PC-9 (cell line): Measurements from ENCODE around the gene LACTB. TPM values are rescaled to one million over a fixed set of nuclear protein-coding genes. Genes with fewer than 3 reads are reported as not detected.

Experiments used
- BruUV-seq: library from RNA; stranded (reverse); fragments of 400-500 nt; replicated peaks from 2 replicates; lab custom pipeline; 2021; lab: Mats Ljungman, UMichigan
- CTCF ChIA-PET: fragments of 300-600 bp; sonication (Branson Sonifier 250); formaldehyde crosslinking; loops from one replicate; lab custom pipeline; 2022; ENCODE audit warnings: antibody characterized with exemption; lab: Charles Lee
- POLR2A ChIA-PET: fragments of 300-600 bp; sonication (Branson Sonifier 250); formaldehyde crosslinking; loops from one replicate; lab custom pipeline; 2022; ENCODE audit warnings: antibody characterized with exemption; ENCODE audit not compliant: unreplicated experiment; lab: Charles Lee
- DNase-seq, 2 experiments: peaks; one replicate each; pipeline versions ENCODE4 v3.0.0 to v3.0.0-alpha.2; 2015 to 2022; ENCODE audit warnings: mixed read lengths in 1 of 2
- H2AFZ ChIP-seq: fragments of 200-600 bp; sonication (generic); 2 replicates; pipeline ENCODE4 v1.8.1; 2017; ENCODE audit warnings: antibody characterized with exemption
- H3F3A ChIP-seq: fragments of 200-600 bp; sonication (generic); 2 replicates; pipeline ENCODE4 v1.8.1; 2017; ENCODE audit warnings: antibody characterized with exemption, mild to moderate bottlenecking, low read depth; ENCODE audit not compliant: insufficient read depth
- H3K27ac ChIP-seq: fragments of 200-600 bp; sonication (generic); 2 replicates; pipeline ENCODE4 v1.6.1; 2016; ENCODE audit warnings: mixed run types
- H3K27me3 ChIP-seq: fragments of 200-600 bp; sonication (generic); 2 replicates; pipeline ENCODE4 v1.6.1; 2016; ENCODE audit warnings: low read depth, mixed run types; ENCODE audit not compliant: insufficient read depth
- H3K36me3 ChIP-seq: fragments of 200-600 bp; sonication (generic); 2 replicates; pipeline ENCODE4 v1.6.1; 2016; ENCODE audit warnings: low read depth, mixed run types
- H3K4me1 ChIP-seq: fragments of 200-600 bp; sonication (generic); replicated peaks from 2 replicates; pipeline ENCODE4 v1.6.1; 2016; ENCODE audit warnings: mixed run types; ENCODE audit not compliant: insufficient read depth
- H3K4me2 ChIP-seq: fragments of 200-600 bp; sonication (generic); 2 replicates; pipeline ENCODE4 v1.6.1; 2017; ENCODE audit warnings: mixed run types
- H3K4me3 ChIP-seq: fragments of 200-600 bp; sonication (generic); 2 replicates; pipeline ENCODE4 v1.6.1; 2016; ENCODE audit warnings: mixed run types
- H3K79me2 ChIP-seq: fragments of 200-600 bp; sonication (generic); 2 replicates; pipeline ENCODE4 v1.6.1; 2017; ENCODE audit warnings: low read depth, mixed run types
- H3K9me2 ChIP-seq: fragments of 200-600 bp; sonication (generic); 2 replicates; pipeline ENCODE4 v1.8.1; 2017; ENCODE audit warnings: mild to moderate bottlenecking; ENCODE audit not compliant: insufficient read depth
- H3K9me3 ChIP-seq: fragments of 200-600 bp; sonication (generic); 2 replicates; pipeline ENCODE4 v1.8.1; 2016; ENCODE audit warnings: low read depth; ENCODE audit not compliant: insufficient read depth
- H4K20me1 ChIP-seq: fragments of 200-600 bp; sonication (generic); 2 replicates; pipeline ENCODE4 v1.8.1; 2017; ENCODE audit not compliant: insufficient read depth
- EZH2 ChIP-seq: fragments of 200-600 bp; sonication (generic); IDR thresholded peaks from 2 replicates; pipeline ENCODE4 v1.8.0; 2017; ENCODE audit warnings: antibody characterized with exemption, low read depth
- intact Hi-C: fragments of 100-400 bp; cut with micrococcal nuclease; formaldehyde crosslinking; loops from one replicate; pipeline ENCODE4 v1.10.0; 2022; ENCODE audit not compliant: unreplicated experiment
- total RNA-seq: library from RNA; stranded (reverse); gene quantifications from 2 replicates; pipeline ENCODE4 v1.2.3, GENCODE V29; 2021
- TF ChIP-seq, protein P1 (sequence below): fragments of 200-600 bp; sonication (generic); conservative IDR thresholded peaks from 2 replicates; pipeline ENCODE4 v1.6.1; 2017; ENCODE audit warnings: mixed run types, antibody characterized with exemption, mild to moderate bottlenecking, moderate library complexity

LACTB gene
- total RNA-seq, 1 experiment from 2014 or later: 17.1 TPM

DNA sequence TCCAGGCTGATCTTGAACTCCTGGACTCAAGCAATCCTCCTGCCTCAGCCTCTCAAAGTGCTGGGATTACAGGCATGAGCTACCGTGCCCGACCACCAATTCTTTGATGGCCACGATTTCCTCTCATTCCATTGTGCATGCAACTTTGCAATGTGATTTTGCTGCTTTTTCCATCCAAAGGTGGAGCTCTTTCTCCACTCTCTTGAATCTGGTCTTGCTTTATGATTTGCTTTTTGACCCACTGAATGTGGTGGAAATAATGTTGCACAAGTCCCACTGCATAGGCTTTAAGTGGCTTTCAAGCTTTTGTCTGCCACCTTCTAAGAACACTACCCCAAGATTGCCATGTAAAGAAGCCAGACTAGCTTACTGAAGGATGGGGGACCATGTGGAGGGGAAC is 25.0 kb downstream of the LACTB start:
- BruUV-seq: no TSS peak
- intact Hi-C loops: no loop called here
- Histone ChIP-seq H3K9me3 (no peaks in the 10 kb centered on the region), H3K79me2 (no peaks in the 10 kb centered on the region), H3K27me3 (no peaks in the 10 kb centered on the region), H3K36me3 (no peaks in the 10 kb centered on the region), H3F3A (no peaks in the 10 kb centered on the region), H3K9me2 (no peaks in the 10 kb centered on the region), H3K4me1 (no peaks in the 10 kb centered on the region), H4K20me1 (no peaks in the 10 kb centered on the region), H3K27ac (no peak overlapping the region), H2AFZ (no peak overlapping the region), H3K4me2 (no peak overlapping the region), H3K4me3 (no peak overlapping the region)
- POLR2A ChIA-PET: interaction anchor here (0.6 kb wide), 1 partner anchor 96 kb away, joined by 3 read pairs; no protein-coding TSS in a partner anchor
- CTCF ChIA-PET: no interaction called here
- no peak for TF ChIP-seq EZH2
- TF ChIP-seq, protein P1, sequence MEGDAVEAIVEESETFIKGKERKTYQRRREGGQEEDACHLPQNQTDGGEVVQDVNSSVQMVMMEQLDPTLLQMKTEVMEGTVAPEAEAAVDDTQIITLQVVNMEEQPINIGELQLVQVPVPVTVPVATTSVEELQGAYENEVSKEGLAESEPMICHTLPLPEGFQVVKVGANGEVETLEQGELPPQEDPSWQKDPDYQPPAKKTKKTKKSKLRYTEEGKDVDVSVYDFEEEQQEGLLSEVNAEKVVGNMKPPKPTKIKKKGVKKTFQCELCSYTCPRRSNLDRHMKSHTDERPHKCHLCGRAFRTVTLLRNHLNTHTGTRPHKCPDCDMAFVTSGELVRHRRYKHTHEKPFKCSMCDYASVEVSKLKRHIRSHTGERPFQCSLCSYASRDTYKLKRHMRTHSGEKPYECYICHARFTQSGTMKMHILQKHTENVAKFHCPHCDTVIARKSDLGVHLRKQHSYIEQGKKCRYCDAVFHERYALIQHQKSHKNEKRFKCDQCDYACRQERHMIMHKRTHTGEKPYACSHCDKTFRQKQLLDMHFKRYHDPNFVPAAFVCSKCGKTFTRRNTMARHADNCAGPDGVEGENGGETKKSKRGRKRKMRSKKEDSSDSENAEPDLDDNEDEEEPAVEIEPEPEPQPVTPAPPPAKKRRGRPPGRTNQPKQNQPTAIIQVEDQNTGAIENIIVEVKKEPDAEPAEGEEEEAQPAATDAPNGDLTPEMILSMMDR: no peak
- no peak for DNase-seq

DNA sequence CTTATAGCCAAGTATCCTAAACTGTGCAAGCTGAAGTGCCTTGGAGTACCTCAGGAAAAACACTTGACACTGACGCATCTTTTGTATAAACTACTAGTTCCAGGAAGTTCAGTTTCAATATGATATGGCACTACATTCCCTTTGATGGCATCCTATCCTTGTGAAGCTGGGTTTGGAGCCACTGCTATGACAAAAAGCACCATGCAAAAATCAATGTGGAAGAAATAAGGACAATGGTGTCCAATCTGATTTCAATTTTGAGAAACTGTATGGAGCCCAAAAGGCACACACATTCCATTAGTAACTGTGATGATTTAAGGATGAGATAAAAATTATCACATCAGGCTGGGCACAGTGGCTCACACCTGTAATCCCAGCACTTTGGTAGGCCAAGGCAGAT is 30.0 kb downstream of the LACTB start:
- no peaks in the 10 kb centered on the region for H3K9me2 ChIP-seq
- DNase-seq: no peak
- intact Hi-C loops: loop anchor here (10.0 kb wide), 1 partner anchor 253 kb away; no protein-coding TSS in a partner anchor
- TF ChIP-seq, protein P1: no peak
- no peak for TF ChIP-seq EZH2
- no peaks in the 10 kb centered on the region for H4K20me1 ChIP-seq
- no peaks in the 10 kb centered on the region for H3F3A ChIP-seq
- H3K4me3 ChIP-seq: no peak overlapping the region
- CTCF ChIA-PET: no interaction called here
- no peak overlapping the region for H3K4me2 ChIP-seq
- H3K4me1 ChIP-seq: peaks cover 13% of the 10 kb centered on the region
- H3K36me3 ChIP-seq: no peaks in the 10 kb centered on the region
- H3K27ac ChIP-seq: no peak overlapping the region
- H3K9me3 ChIP-seq: no peaks in the 10 kb centered on the region
- H3K79me2 ChIP-seq: peaks cover 8% of the 10 kb centered on the region
- no peaks in the 10 kb centered on the region for H3K27me3 ChIP-seq
- no peak overlapping the region for H2AFZ ChIP-seq
- POLR2A ChIA-PET: no interaction called here
- no TSS peak for BruUV-seq

DNA sequence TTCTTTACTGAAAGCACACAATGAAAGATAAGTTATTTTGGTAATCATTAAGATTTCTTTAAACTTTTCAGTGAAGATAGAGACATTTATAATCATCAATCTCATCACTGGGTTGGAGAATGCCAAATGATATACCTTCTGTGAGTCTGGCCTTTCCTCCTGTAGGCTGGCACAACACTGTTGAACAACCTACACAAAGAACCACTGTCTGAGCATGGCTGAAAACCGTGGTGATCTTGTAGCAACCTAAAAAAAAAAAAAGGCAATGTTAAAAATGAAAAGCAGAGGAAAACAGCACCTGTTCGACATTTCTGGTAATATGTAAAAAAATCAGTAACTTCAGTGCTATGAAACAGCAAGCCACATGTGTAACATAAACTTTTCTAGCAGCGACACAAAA is 33.8 kb downstream of the LACTB start:
- TF ChIP-seq, protein P1: no peak
- TF ChIP-seq EZH2: no peak

More for the DNA sequence above, 33.8 kb downstream of the LACTB start:
- no peak overlapping the region for H3K27ac ChIP-seq
- H3F3A ChIP-seq: no peaks in the 10 kb centered on the region
- no peaks in the 10 kb centered on the region for H3K27me3 ChIP-seq
- no peaks in the 10 kb centered on the region for H3K36me3 ChIP-seq
- ChIA-PET POLR2A (interaction anchor here (0.7 kb wide), 1 partner anchor 264 kb away, joined by 3 read pairs; no protein-coding TSS in a partner anchor), CTCF (interaction anchor here (0.6 kb wide), 1 partner anchor 28 kb away, joined by 3 read pairs; no protein-coding TSS in a partner anchor)
- intact Hi-C loops: loop anchor here (10.0 kb wide), 1 partner anchor 249 kb away; no protein-coding TSS in a partner anchor
- H3K4me2 ChIP-seq: peak overlapping the region; percentile 91; the same call in 1 of the 2 replicates
- H4K20me1 ChIP-seq: no peaks in the 10 kb centered on the region
- H3K79me2 ChIP-seq: peaks cover 10% of the 10 kb centered on the region
- no peaks in the 10 kb centered on the region for H3K9me2 ChIP-seq
- no peak for DNase-seq
- no peak overlapping the region for H2AFZ ChIP-seq
- no TSS peak for BruUV-seq
- H3K4me3 ChIP-seq: peak overlapping the region; percentile 71; the same call in 1 of the 2 replicates
- H3K4me1 ChIP-seq: peaks cover 13% of the 10 kb centered on the region
- no peaks in the 10 kb centered on the region for H3K9me3 ChIP-seq
